Measurements from ENCODE around the gene TFPI2.
A peak's percentile ranks its signal among the peaks of the same experiment; 100 is the strongest.
"Not testable (repeated sequence)": the region's sequence is repeated elsewhere in the genome, so short reads cannot be mapped to it uniquely, and the experiment has no call there.

The TFPI2 gene

GRCh38 chr7:93890464-93891068, at the start of gene TFPI2:
TFPI2 (minus strand) TSS chr7:93890753; CDS start chr7:93890678, 75 bp downstream.
- no peak for DNase-seq

GRCh38 chr7:93938293-93938692, 47.7 kb upstream of the TFPI2 start:
- DNase-seq, result no peak

- DNase-seq, result no peak
Observed at GRCh38 chr7:93937818-93938217, 47.3 kb upstream of the TFPI2 start.

- no peak for DNase-seq
Observed at GRCh38 chr7:93935102-93935501, 44.5 kb upstream of the TFPI2 start.

- DNase-seq, result no peak
Observed at GRCh38 chr7:93933156-93933555, 42.6 kb upstream of the TFPI2 start.

GRCh38 chr7:93931655-93932054, 41.1 kb upstream of the TFPI2 start:
- DNase-seq, result no peak

GRCh38 chr7:93927585-93927984, 37.0 kb upstream of the TFPI2 start:
- no peak for DNase-seq

GRCh38 chr7:93926800-93927199, 36.2 kb upstream of the TFPI2 start:
- DNase-seq, result no peak

- DNase-seq, result no peak
Observed at GRCh38 chr7:93923942-93924341, 33.4 kb upstream of the TFPI2 start.

GRCh38 chr7:93923296-93923695, 32.7 kb upstream of the TFPI2 start:
- no peak for DNase-seq

- peak in 46 of 51 donors; percentile 4 to 73 (median 33) for DNase-seq
Observed at GRCh38 chr7:93921607-93922566, 31.3 kb upstream of the TFPI2 start, which contains the start of gene GNG11. GNG11 (plus strand) TSS chr7:93921735; CDS start chr7:93922138, 403 bp downstream.

- no peak for DNase-seq
Observed at GRCh38 chr7:93921186-93921585, 30.6 kb upstream of the TFPI2 start.

- DNase-seq, result no peak
Observed at GRCh38 chr7:93920496-93921182, 30.1 kb upstream of the TFPI2 start.

GRCh38 chr7:93916315-93916714, 25.8 kb upstream of the TFPI2 start:
- not testable (repeated sequence) for DNase-seq

- DNase-seq, result not testable (repeated sequence)
Observed at GRCh38 chr7:93915888-93916287, 25.3 kb upstream of the TFPI2 start.

- DNase-seq, result not testable (repeated sequence)
Observed at GRCh38 chr7:93915206-93915842, 24.8 kb upstream of the TFPI2 start.

- DNase-seq, result no peak
Observed at GRCh38 chr7:93914581-93915066, 24.1 kb upstream of the TFPI2 start.

GRCh38 chr7:93913197-93913596, 22.6 kb upstream of the TFPI2 start:
- DNase-seq, result no peak

- not testable (repeated sequence) for DNase-seq
Observed at GRCh38 chr7:93911661-93912060, 21.1 kb upstream of the TFPI2 start.

GRCh38 chr7:93911242-93911641, 20.7 kb upstream of the TFPI2 start:
- not testable (repeated sequence) for DNase-seq

Data from hypothalamus (tissue), 51 donors.